ENCODE results near the gene RALY. TPM values are rescaled to one million over a fixed set of nuclear protein-coding genes. Genes with fewer than 3 reads are reported as not detected.

Gene RALY
- total RNA-seq, 6 donors from 2014 or later, result 116 to 157 (median 147) TPM

DNA sequence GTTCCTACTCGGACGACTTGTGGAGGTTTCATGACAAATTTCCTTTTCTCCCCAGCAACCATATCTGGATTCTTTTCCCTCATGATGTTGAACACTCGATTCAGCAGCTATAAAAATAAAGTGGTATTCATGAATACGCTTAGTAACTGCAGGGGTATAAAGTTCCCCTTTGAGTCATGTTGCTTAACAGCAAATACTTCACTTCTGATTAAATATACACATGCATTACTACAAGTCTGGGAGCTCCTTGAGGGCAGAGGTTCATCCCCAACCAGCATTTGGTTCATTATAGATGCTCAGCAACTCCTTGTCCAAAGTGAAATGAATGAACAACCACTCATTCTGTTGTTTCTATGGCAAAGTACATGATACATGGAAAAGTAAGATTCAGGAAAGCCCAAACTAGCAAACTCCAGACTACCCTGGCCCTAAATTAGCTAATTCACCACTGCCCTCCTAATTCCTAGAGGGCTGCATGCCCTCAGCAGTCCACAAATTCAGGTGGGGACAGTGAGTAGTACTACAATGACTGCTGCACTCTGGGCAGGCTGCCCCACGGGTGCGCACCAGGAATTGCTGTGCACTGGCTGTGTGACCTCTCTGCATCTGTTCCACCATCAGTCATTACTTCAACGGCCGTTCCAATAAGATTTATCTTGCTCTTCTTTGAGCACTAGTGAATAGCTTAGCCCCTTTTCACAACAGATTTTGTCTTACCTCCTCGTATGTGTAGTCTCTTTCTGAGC is 103.2 kb downstream of the RALY start:
- Histone ChIP-seq H3K9me3 (no peaks in the 10 kb centered on the region), H3K27ac (no peak overlapping the region), H3K4me3 (no peak overlapping the region), H3K36me3 (peaks cover 51 to 100% (median 79%) of the 10 kb centered on the region in 4 donors), H3K27me3 (no peaks in the 10 kb centered on the region), H3K4me1 (peaks cover 0 to 7% (median 2%) of the 10 kb centered on the region in 4 donors)
- TF ChIP-seq, protein P1, sequence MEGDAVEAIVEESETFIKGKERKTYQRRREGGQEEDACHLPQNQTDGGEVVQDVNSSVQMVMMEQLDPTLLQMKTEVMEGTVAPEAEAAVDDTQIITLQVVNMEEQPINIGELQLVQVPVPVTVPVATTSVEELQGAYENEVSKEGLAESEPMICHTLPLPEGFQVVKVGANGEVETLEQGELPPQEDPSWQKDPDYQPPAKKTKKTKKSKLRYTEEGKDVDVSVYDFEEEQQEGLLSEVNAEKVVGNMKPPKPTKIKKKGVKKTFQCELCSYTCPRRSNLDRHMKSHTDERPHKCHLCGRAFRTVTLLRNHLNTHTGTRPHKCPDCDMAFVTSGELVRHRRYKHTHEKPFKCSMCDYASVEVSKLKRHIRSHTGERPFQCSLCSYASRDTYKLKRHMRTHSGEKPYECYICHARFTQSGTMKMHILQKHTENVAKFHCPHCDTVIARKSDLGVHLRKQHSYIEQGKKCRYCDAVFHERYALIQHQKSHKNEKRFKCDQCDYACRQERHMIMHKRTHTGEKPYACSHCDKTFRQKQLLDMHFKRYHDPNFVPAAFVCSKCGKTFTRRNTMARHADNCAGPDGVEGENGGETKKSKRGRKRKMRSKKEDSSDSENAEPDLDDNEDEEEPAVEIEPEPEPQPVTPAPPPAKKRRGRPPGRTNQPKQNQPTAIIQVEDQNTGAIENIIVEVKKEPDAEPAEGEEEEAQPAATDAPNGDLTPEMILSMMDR (IDR thresholded peaks at IDR 0.05), result no peak
- TF ChIP-seq POLR2A (IDR thresholded peaks at IDR 0.05), result no peak
- no peak for TF ChIP-seq POLR2AphosphoS5 (IDR thresholded peaks at IDR 0.05)
- TF ChIP-seq EP300 (IDR thresholded peaks at IDR 0.05), result no peak
- DNase-seq, result no peak
- 85 to 89% methylated on average over 9 of the region's 9 CpGs for WGBS, 2 donors
- no peak for ATAC-seq (ENCODE audit: low FRiP score in 2 of 2)

DNA sequence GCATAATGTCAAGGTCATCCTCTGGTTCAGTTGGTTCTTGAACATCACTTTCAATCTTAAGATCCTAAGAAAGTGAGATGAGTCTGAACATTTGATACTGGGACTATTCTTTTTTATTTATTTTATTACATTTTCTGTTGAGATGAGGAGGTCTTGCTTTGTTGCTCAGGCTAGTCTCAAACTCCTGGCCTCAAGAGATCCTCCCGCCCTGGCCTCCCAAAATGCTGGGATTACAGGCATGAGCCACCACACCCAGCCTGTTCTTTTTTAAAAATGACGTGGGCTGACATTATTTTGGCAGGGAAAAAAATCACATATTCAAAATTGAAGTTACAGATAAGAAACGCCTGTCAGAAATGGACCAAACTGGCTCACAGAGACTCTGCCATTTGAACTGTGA is 104.9 kb downstream of the RALY start:
- H3K4me3 ChIP-seq, result no peak overlapping the region
- H3K4me1 ChIP-seq, result peaks cover 0 to 7% (median 3%) of the 10 kb centered on the region in 4 donors
- WGBS, 2 donors, result 66 to 78% methylated on average over 3 of the region's 3 CpGs
- no peak overlapping the region for H3K27ac ChIP-seq
- TF ChIP-seq POLR2A (IDR thresholded peaks at IDR 0.05) (no peak), EP300 (IDR thresholded peaks at IDR 0.05) (no peak), POLR2AphosphoS5 (IDR thresholded peaks at IDR 0.05) (no peak)
- TF ChIP-seq, protein P1 (IDR thresholded peaks at IDR 0.05), result no peak
- peaks cover 46 to 100% (median 78%) of the 10 kb centered on the region in 4 donors for H3K36me3 ChIP-seq
- DNase-seq, result no peak
- H3K9me3 ChIP-seq, result no peaks in the 10 kb centered on the region
- no peak for ATAC-seq (ENCODE audit: low FRiP score in 2 of 2)
- H3K27me3 ChIP-seq, result no peaks in the 10 kb centered on the region

DNA sequence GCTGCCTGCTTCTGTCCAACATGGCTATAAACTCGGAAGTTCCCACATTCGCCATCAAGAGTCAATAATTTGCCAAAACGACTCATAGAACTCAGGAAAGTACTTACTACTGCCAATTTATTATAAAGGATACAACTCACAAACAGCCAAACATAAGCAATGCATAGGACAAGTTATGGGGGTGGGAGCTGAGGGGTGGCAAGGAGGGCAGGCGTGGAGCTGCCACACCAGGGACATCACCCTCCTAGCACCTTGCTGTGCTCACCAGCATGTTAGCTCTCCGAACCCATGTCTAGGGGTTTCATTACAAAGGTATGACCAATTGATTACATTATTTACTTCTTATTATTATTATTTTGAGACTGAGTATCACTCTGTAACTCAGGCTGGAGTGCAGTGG is 106.0 kb downstream of the RALY start:
- H3K4me1 ChIP-seq, result peaks cover 0 to 9% (median 6%) of the 10 kb centered on the region in 4 donors
- H3K4me3 ChIP-seq, result no peak overlapping the region
- peak overlapping the region in 1 of 4 donors; percentile 40 for H3K27ac ChIP-seq
- TF ChIP-seq POLR2A (IDR thresholded peaks at IDR 0.05) (no peak), EP300 (IDR thresholded peaks at IDR 0.05) (no peak), POLR2AphosphoS5 (IDR thresholded peaks at IDR 0.05) (no peak)
- TF ChIP-seq, protein P1 (IDR thresholded peaks at IDR 0.05), result no peak
- H3K36me3 ChIP-seq, result peaks cover 45 to 100% (median 84%) of the 10 kb centered on the region in 4 donors
- 83 to 90% methylated on average over 5 of the region's 5 CpGs for WGBS, 2 donors
- no peak for ATAC-seq (ENCODE audit: low FRiP score in 2 of 2)
- no peaks in the 10 kb centered on the region for H3K27me3 ChIP-seq
- H3K9me3 ChIP-seq, result no peaks in the 10 kb centered on the region
- no peak for DNase-seq

DNA sequence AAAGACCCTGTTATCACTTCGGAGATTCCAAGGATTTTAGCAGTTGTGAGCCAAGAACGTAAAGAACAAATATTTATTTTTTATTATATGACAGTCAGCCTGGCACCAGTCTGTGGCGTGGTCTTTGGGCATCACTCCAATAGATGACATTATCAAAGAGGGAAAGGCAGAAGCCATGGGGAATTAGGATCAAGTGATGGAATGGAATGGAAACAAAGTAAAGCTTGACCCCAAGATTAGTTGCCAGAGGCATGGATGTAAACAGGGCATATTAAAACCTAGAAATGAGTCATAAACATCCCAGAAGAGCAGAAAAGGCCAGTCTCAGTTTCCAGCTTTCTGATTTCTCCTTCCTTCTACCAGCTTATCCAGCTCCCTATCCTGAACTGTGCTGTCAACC is 106.9 kb downstream of the RALY start:
- DNase-seq (no peak), ATAC-seq (ENCODE audit: low FRiP score in 2 of 2) (no peak)
- Histone ChIP-seq H3K4me3 (no peak overlapping the region), H3K27ac (peak overlapping the region in 1 of 4 donors; percentile 40), H3K4me1 (peaks cover 0 to 14% (median 8%) of the 10 kb centered on the region in 4 donors), H3K27me3 (no peaks in the 10 kb centered on the region), H3K9me3 (no peaks in the 10 kb centered on the region), H3K36me3 (peaks cover 42 to 100% (median 87%) of the 10 kb centered on the region in 4 donors)
- TF ChIP-seq POLR2A (IDR thresholded peaks at IDR 0.05) (no peak), POLR2AphosphoS5 (IDR thresholded peaks at IDR 0.05) (no peak), EP300 (IDR thresholded peaks at IDR 0.05) (no peak)
- TF ChIP-seq, protein P1 (IDR thresholded peaks at IDR 0.05), result no peak
- 67 to 69% methylated on average over 3 of the region's 3 CpGs for WGBS, 2 donors

Measured in upper lobe of left lung (tissue), 6 donors.